SK-N-SH treated with all-trans-retinoic acid at 6 μM for 48 hours (cell line): ENCODE data around the gene KDM4B.

Source experiments
- ARNTL ChIP-seq: fragments of 450-650 bp; formaldehyde crosslinking; IDR thresholded peaks from 2 replicates; pipeline ENCODE4 v1.5.0; 2020; ENCODE audit warnings: low read depth, mild to moderate bottlenecking, moderate library complexity, borderline replicate concordance
- BACH2 ChIP-seq: fragments of 250-450 bp; sonication (Bioruptor Pico); IDR thresholded peaks from 2 replicates; pipeline ENCODE4 v1.9.0; 2021; ENCODE audit warnings: mild to moderate bottlenecking, borderline replicate concordance
- CREB5 ChIP-seq: fragments of 250-450 bp; sonication (Bioruptor Pico); IDR thresholded peaks from 2 replicates; pipeline ENCODE4 v1.5.1; 2020; ENCODE audit warnings: low read depth, mild to moderate bottlenecking, moderate library complexity
- CSDC2 ChIP-seq: fragments of 250-450 bp; sonication (Bioruptor Pico); IDR thresholded peaks from 2 replicates; pipeline ENCODE4 v1.5.0; 2020; ENCODE audit warnings: mild to moderate bottlenecking, moderate library complexity
- PATZ1 ChIP-seq: fragments of 250-450 bp; sonication (Bioruptor Pico); IDR thresholded peaks from 2 replicates; pipeline ENCODE4 v1.8.0; 2020; ENCODE audit warnings: mild to moderate bottlenecking, moderate library complexity, borderline replicate concordance
- RARB ChIP-seq: fragments of 250-450 bp; sonication (Bioruptor Pico); IDR thresholded peaks from 2 replicates; pipeline ENCODE4 v1.8.0; 2021; ENCODE audit warnings: mild to moderate bottlenecking, moderate library complexity
- TOX ChIP-seq: fragments of 250-450 bp; sonication (Bioruptor Pico); IDR thresholded peaks from 2 replicates; pipeline ENCODE4 v1.8.0; 2021; ENCODE audit warnings: mild to moderate bottlenecking, moderate library complexity, borderline replicate concordance

- TF ChIP-seq RARB (CRISPR knock-in tag) (no peak), PATZ1 (CRISPR knock-in tag) (no peak), CSDC2 (CRISPR knock-in tag) (no peak), TOX (CRISPR knock-in tag) (no peak), CREB5 (CRISPR knock-in tag) (no peak), ARNTL (CRISPR knock-in tag) (no peak), BACH2 (CRISPR knock-in tag) (no peak)
These were observed 227.9 kb downstream of the KDM4B start for GRCh38 chr19:5196832-5197231.
